ENCODE data around the gene MAU2.
"Not testable (repeated sequence)": the region's sequence is repeated elsewhere in the genome, so short reads cannot be mapped to it uniquely, and the experiment has no call there.

- not testable (repeated sequence) for TF ChIP-seq CTCF, POLR2A (IDR thresholded peaks at IDR 0.05)
Observed at GRCh38 chr19:19389683-19390082, 69.1 kb downstream of the MAU2 start.
